ENCODE measurements around the gene CDKAL1. TPM values are rescaled to one million over a fixed set of nuclear protein-coding genes. Genes with fewer than 3 reads are reported as not detected.

CDKAL1 gene
- total RNA-seq, 4 donors from 2014 or later, result 15.2 to 17.9 (median 17.1) TPM

DNA sequence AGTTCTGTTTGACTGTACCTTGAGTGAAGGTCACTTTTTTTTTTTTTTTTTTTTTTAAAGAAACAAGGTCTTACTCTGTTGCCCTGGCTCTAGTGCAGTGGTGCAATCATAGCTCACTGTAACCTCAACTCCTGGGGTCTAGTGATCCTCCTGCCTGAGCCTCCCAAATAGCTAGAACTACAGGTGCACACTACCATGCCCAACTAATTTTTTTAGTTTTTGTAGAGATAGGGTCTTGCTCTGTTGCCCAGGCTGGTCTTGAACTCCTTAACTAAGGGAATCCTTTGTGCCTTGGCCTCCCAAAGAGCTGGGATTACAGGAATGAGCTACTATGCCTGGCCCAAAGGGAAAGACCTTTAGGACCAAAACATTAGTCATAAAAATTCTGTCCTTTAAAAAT lies 413.7 kb downstream of the CDKAL1 start:
- TF ChIP-seq, protein P1, sequence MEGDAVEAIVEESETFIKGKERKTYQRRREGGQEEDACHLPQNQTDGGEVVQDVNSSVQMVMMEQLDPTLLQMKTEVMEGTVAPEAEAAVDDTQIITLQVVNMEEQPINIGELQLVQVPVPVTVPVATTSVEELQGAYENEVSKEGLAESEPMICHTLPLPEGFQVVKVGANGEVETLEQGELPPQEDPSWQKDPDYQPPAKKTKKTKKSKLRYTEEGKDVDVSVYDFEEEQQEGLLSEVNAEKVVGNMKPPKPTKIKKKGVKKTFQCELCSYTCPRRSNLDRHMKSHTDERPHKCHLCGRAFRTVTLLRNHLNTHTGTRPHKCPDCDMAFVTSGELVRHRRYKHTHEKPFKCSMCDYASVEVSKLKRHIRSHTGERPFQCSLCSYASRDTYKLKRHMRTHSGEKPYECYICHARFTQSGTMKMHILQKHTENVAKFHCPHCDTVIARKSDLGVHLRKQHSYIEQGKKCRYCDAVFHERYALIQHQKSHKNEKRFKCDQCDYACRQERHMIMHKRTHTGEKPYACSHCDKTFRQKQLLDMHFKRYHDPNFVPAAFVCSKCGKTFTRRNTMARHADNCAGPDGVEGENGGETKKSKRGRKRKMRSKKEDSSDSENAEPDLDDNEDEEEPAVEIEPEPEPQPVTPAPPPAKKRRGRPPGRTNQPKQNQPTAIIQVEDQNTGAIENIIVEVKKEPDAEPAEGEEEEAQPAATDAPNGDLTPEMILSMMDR (IDR thresholded peaks at IDR 0.05; ENCODE audit: low read depth), result no peak

DNA sequence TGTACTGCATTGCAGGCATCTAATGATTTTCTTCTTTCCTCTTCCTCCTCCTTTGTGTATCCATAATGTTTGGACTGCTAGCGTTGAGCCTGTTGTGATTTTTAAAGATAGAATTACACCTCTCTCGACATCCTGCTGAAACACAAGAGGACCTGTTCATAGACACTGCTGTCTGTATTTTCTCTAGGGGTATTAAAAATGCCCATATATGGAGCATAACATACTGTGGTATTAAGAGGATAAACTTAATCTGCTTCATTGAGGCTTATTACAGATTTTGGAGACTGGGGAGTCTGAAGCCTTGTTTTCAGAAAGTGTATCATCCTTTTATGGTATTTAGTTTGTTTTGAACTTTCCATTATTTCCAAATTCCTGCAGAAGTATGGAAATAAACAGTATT lies 414.3 kb downstream of the CDKAL1 start:
- TF ChIP-seq, protein P1 (IDR thresholded peaks at IDR 0.05; ENCODE audit: low read depth), result no peak

GRCh38 chr6:20949138-20949537 lies 414.9 kb downstream of the CDKAL1 start:
- TF ChIP-seq, protein P1 (IDR thresholded peaks at IDR 0.05; ENCODE audit: low read depth), result no peak

DNA sequence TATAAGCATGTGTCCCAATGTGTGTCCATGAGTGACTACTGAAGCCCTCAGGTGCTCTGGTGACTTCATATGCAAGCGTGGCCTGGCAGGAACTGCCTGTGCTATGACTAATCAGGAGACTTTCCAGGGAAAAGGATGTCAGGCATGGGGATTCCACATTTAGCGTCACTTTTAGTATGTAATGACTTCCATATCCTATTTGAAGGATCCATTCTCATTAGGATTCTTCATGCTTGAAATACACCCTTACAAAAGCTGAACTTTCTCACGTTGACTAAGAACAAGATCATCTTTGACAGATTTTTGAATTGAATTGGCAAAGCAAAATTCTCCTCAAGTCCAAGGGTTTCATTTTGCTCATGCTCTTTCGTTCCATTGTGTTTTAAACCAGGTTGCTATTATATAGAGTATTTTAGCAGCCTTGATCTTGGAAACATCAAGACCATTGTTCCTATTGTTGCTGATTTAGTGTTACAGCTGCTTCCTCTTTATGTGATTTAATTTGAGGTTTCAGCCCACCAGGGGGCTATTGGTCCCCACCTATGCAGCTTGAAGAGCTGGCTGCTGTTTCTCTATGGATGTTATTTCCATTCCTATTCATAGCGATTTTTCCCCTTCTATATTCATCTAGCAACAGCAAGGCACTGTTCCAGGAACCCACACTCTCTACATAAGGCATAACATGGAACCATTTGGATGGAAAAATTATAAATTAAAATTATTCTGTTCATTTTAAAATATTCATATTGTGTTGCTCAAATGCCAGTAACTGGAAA lies 418.6 kb downstream of the CDKAL1 start:
- TF ChIP-seq, protein P1 (IDR thresholded peaks at IDR 0.05; ENCODE audit: low read depth), result no peak

GRCh38 chr6:20954315-20954714 lies 420.1 kb downstream of the CDKAL1 start:
- TF ChIP-seq, protein P1 (IDR thresholded peaks at IDR 0.05; ENCODE audit: low read depth), result no peak

GRCh38 chr6:20955131-20955530 lies 420.9 kb downstream of the CDKAL1 start:
- TF ChIP-seq, protein P1 (IDR thresholded peaks at IDR 0.05; ENCODE audit: low read depth), result no peak

- TF ChIP-seq, protein P1 (IDR thresholded peaks at IDR 0.05; ENCODE audit: low read depth), result no peak
These were observed 421.5 kb downstream of the CDKAL1 start for GRCh38 chr6:20955751-20956150.
